ENCODE measurements around the gene TUSC2. TPM values are rescaled to one million over a fixed set of nuclear protein-coding genes. Genes with fewer than 3 reads are reported as not detected.

TUSC2 gene
- total and polyA plus RNA-seq, 2 of the 13 experiments (the other 11 are each of a cell fraction or from before 2014, with no cell fraction given), result 36.7 to 39.1 TPM

DNA sequence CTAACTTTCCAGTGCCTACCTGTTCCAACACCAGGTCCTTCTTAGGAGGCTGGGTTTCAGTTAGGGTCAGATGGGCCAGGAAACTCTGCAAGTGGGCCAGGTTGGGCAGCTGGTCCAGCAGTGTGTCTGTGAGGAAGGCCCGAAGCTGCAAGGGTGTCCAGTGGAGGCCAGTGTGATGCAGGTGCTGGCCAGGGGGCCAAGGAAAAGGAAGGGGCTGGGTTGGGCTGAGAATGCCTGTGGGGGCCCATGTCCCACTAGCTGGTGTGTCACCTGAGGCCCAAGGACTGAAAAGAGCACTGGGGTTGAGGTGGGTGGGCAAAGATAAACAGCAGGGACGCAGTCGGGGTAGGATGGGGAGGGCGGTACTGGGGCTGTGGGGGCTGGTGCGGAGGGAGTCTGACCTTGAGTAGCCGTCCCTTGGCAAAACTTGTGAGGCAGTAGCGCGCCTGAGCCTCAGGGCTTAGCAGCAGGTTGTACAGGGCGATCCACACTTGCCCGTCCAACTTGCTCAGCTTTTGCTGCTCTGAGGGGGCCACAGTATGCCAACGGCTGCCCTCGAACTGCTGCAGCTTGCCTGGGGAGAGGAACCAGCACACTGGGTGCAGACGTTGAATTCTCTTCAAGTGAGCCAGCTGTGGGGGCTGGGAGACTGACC is 14.1 kb upstream of the TUSC2 start:
- H3K36me3 ChIP-seq (replicated peaks in 1 of 2; ENCODE audit: control insufficient read depth in 1 of 2, insufficient read depth in 2 of 2, low read length in 2 of 2), result no peaks in the 10 kb centered on the region
- 0 out of 5 replicates have a peak, but pooled peaks cover 0 to 1% of the 10 kb centered on the region in 2 experiments for H3K27me3 ChIP-seq (ENCODE audit: control insufficient read depth in 1 of 2, insufficient read depth in 2 of 2, low read length in 2 of 2)
- no peak overlapping the region for H3K9ac ChIP-seq (ENCODE audit: insufficient read depth, low read depth, low read length)
- DNase-seq (ENCODE audit: low spot score) (no peak), FAIRE-seq (no peak), ATAC-seq (no peak)
- H3K9me3 ChIP-seq (ENCODE audit: low read length), result no peaks in the 10 kb centered on the region
- H3K4me3 ChIP-seq (replicated peaks in 1 of 3; ENCODE audit: insufficient read depth in 1 of 3, low read depth in 2 of 3, low read length in 3 of 3), result no peak overlapping the region; a peak in 1 of 6 replicates
- TF ChIP-seq ZNF792 (CRISPR knock-in tag; IDR thresholded peaks at IDR 0.05), result no peak
- TF ChIP-seq KAT7 (CRISPR knock-in tag; IDR thresholded peaks at IDR 0.05; ENCODE audit: borderline replicate concordance), result no peak
- TF ChIP-seq, protein P1, sequence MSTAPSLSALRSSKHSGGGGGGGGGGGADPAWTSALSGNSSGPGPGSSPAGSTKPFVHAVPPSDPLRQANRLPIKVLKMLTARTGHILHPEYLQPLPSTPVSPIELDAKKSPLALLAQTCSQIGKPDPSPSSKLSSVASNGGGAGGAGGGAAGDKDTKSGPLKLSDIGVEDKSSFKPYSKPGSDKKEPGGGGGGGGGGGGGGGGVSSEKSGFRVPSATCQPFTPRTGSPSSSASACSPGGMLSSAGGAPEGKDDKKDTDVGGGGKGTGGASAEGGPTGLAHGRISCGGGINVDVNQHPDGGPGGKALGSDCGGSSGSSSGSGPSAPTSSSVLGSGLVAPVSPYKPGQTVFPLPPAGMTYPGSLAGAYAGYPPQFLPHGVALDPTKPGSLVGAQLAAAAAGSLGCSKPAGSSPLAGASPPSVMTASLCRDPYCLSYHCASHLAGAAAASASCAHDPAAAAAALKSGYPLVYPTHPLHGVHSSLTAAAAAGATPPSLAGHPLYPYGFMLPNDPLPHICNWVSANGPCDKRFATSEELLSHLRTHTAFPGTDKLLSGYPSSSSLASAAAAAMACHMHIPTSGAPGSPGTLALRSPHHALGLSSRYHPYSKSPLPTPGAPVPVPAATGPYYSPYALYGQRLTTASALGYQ (CRISPR knock-in tag; IDR thresholded peaks at IDR 0.05), result no peak
- H3K27ac ChIP-seq (ENCODE audit: extremely low read length, insufficient read depth, low read length), result no peak overlapping the region
- H3K4me2 ChIP-seq (ENCODE audit: low read depth, low read length), result no peak overlapping the region
- intact Hi-C loops (cut with micrococcal nuclease; ENCODE audit: unreplicated experiment), result loop anchor here (10.0 kb wide), 1 partner anchor 203 kb away; no protein-coding TSS in a partner anchor
- 56% methylated on average over 8 of the region's 13 CpGs for WGBS (ENCODE audit: low lambda C conversion rate)
- H4K20me1 ChIP-seq (ENCODE audit: insufficient read depth, low read length), result no peaks in the 10 kb centered on the region
- no peak overlapping the region for H2AFZ ChIP-seq (ENCODE audit: low read length)
- in situ Hi-C loops (cut with HindIII; ENCODE audit: extremely low pct_ligation_motif_present, low pct_unique_long_range_greater_than_20kb), result loop anchor here (10.0 kb wide), 1 partner anchor 203 kb away; no protein-coding TSS in a partner anchor
- ChIA-PET CTCF (ENCODE audit: low intra/inter-chr PET ratio, low total read pairs) (no interaction called here), POLR2A (interaction anchor here (1.4 kb wide), 1 partner anchor 14 kb away, joined by 3 read pairs; the partner anchor contains the start of gene TUSC2)
- peaks cover 64% of the 10 kb centered on the region for H3K4me1 ChIP-seq (ENCODE audit: insufficient read depth, low read length)
- no TSS peak for BruUV-seq (replicated peaks)
- H3K79me2 ChIP-seq (ENCODE audit: insufficient read depth, low read length), result no peaks in the 10 kb centered on the region

DNA sequence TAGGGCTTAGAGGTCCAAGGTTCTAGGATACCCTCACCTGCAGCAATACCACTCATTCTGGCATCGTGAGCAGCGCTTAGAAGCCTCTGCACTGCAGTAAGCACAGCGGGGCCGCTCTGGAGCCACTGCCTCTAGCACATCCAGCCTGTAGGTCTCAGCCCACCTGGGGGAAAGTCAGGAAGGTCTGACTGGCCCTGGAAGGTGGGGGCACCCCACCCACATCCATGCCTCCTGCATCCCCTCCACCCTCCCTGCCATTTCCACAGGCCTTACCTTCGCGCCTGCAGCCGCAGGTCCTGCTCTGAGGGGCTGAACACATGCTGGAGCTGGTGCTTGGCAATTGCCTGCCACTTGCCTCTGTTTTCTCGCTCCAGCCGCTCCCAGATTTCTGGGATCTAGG is 13.5 kb upstream of the TUSC2 start:
- no peak overlapping the region for H3K4me2 ChIP-seq (ENCODE audit: low read depth, low read length)
- H3K4me1 ChIP-seq (ENCODE audit: insufficient read depth, low read length), result peaks cover 60% of the 10 kb centered on the region
- CTCF ChIA-PET (ENCODE audit: low intra/inter-chr PET ratio, low total read pairs), result no interaction called here
- H3K36me3 ChIP-seq (replicated peaks in 1 of 2; ENCODE audit: control insufficient read depth in 1 of 2, insufficient read depth in 2 of 2, low read length in 2 of 2), result no peaks in the 10 kb centered on the region
- H3K9me3 ChIP-seq (ENCODE audit: low read length), result no peaks in the 10 kb centered on the region
- FAIRE-seq (no peak), DNase-seq (ENCODE audit: low spot score) (no peak), ATAC-seq (no peak)
- no TSS peak for BruUV-seq (replicated peaks)
- no peak overlapping the region for H2AFZ ChIP-seq (ENCODE audit: low read length)
- no peak overlapping the region for H3K9ac ChIP-seq (ENCODE audit: insufficient read depth, low read depth, low read length)
- H4K20me1 ChIP-seq (ENCODE audit: insufficient read depth, low read length), result no peaks in the 10 kb centered on the region
- no peak overlapping the region for H3K4me3 ChIP-seq (replicated peaks in 1 of 3; ENCODE audit: insufficient read depth in 1 of 3, low read depth in 2 of 3, low read length in 3 of 3)
- intact Hi-C loops (cut with micrococcal nuclease; ENCODE audit: unreplicated experiment), result loop anchor here (10.0 kb wide), 1 partner anchor 203 kb away; no protein-coding TSS in a partner anchor
- in situ Hi-C loops (cut with HindIII; ENCODE audit: extremely low pct_ligation_motif_present, low pct_unique_long_range_greater_than_20kb), result loop anchor here (10.0 kb wide), 1 partner anchor 203 kb away; no protein-coding TSS in a partner anchor
- H3K27ac ChIP-seq (ENCODE audit: extremely low read length, insufficient read depth, low read length), result no peak overlapping the region
- POLR2A ChIA-PET, result interaction anchor here (1.4 kb wide), 1 partner anchor 14 kb away, joined by 3 read pairs; the partner anchor contains the start of gene TUSC2
- peaks cover 3% of the 10 kb centered on the region for H3K79me2 ChIP-seq (ENCODE audit: insufficient read depth, low read length)
- peaks cover 1 to 2% of the 10 kb centered on the region in 2 experiments; a peak in 1 of 5 replicates for H3K27me3 ChIP-seq (ENCODE audit: control insufficient read depth in 1 of 2, insufficient read depth in 2 of 2, low read length in 2 of 2)
- 68% methylated on average over 7 of the region's 9 CpGs for WGBS (ENCODE audit: low lambda C conversion rate)
- TF ChIP-seq ZFP37 (CRISPR knock-in tag; IDR thresholded peaks at IDR 0.05; ENCODE audit: borderline replicate concordance) (no peak), BORCS8-MEF2B (CRISPR knock-in tag; IDR thresholded peaks at IDR 0.05) (no peak), ZNF10 (CRISPR knock-in tag; IDR thresholded peaks at IDR 0.05; ENCODE audit: borderline replicate concordance, low read depth) (no peak), ZNF513 (CRISPR knock-in tag; conservative IDR thresholded peaks at IDR 0.05) (no peak), EHMT2 (IDR thresholded peaks at IDR 0.05; ENCODE audit: borderline replicate concordance, low read depth, low read length) (no peak), RXRA (CRISPR knock-in tag; IDR thresholded peaks at IDR 0.05) (no peak), ATAD3A (CRISPR knock-in tag; IDR thresholded peaks at IDR 0.05) (no peak)
- TF ChIP-seq, protein P2, sequence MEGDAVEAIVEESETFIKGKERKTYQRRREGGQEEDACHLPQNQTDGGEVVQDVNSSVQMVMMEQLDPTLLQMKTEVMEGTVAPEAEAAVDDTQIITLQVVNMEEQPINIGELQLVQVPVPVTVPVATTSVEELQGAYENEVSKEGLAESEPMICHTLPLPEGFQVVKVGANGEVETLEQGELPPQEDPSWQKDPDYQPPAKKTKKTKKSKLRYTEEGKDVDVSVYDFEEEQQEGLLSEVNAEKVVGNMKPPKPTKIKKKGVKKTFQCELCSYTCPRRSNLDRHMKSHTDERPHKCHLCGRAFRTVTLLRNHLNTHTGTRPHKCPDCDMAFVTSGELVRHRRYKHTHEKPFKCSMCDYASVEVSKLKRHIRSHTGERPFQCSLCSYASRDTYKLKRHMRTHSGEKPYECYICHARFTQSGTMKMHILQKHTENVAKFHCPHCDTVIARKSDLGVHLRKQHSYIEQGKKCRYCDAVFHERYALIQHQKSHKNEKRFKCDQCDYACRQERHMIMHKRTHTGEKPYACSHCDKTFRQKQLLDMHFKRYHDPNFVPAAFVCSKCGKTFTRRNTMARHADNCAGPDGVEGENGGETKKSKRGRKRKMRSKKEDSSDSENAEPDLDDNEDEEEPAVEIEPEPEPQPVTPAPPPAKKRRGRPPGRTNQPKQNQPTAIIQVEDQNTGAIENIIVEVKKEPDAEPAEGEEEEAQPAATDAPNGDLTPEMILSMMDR (CRISPR knock-in tag; IDR thresholded peaks at IDR 0.05), result no peak

All from HepG2 (cell line).